Right renal pelvis (tissue), 4 donors: Measurements from ENCODE around the gene CFL2. TPM values are rescaled to one million over a fixed set of nuclear protein-coding genes. Genes with fewer than 3 reads are reported as not detected.
"Not testable (repeated sequence)": the region's sequence is repeated elsewhere in the genome, so short reads cannot be mapped to it uniquely, and the experiment has no call there.

Experiments used
- DNase-seq, 4 donors: peaks; one replicate each; pipeline ENCODE4 v3.0.0-alpha.2; 2013; ENCODE audit warnings: low read depth in 4 of 4, low spot score in 3 of 4, missing footprints in 1 of 4
- polyA plus RNA-seq, 4 donors: library from polyadenylated mRNA; unstranded; fragments of 120-200 nt; gene quantifications; one replicate each; pipeline ENCODE4 v1.2.1, GENCODE V29; 2013; ENCODE audit not compliant: insufficient read length in 4 of 4

The CFL2 gene
- polyA plus RNA-seq, 4 donors: 61.1 to 82.4 (median 78.0) TPM

DNA sequence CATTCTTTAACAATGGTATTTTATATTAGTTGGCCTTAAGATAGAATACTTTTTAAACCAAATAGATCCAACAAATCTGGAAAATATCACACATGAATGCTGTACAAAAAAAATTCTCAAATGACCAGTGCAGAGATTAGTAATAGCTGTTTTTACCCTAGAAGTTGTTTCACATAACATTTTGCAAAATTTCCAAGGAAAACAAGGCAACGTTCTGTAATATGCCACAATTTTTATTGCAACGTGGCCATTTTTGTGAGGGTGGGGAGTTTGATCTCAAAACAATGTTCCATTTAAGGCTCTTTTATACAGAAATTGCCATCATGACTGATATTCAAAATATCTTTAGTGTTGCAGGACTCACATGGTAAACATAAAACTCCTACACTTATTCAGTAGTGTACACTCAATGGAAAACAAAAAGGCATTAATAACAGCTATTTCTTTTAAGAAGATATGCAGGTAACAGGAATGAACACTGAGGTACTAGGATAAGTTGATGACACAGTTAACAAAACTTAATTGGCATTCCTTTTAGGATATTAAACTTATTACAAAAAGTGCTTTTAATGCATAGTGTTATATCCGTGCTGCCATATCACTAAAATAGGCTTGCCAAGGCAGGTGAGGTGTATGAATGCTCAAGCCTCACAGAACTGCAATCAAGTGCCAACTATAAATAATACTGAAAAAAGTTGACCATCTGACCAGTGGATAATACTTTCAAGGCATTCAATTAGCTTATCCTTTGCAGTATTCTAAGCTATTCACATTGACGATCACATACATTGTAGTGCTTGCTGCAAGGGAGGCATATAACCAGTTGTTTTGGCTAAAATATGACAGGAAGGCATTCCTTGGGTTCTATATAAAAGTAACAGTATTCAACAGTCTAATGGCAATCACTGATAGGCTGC lies 2.3 kb downstream of the CFL2 start:
- DNase-seq: no peak

DNA sequence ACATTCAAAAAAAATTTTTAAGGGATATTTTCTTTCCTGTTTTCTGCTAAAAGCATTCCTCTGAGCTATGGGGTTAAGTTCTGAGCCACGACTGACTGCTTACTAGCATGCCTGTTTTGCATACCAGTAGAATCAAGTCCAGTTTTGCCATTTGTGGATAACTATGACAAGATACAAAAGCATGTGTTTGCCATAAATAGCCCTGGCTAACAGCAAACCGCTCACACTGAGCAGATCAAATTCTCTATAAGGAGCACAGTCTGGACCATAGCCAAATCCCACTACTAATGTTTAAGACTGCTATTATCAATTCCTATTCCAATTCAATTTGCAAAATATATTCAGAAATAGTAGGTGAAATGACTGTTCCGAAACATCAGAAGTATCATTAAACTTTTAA lies 3.2 kb downstream of the CFL2 start:
- no peak for DNase-seq

GRCh38 chr14:34710744-34711143 lies 3.6 kb downstream of the CFL2 start:
- no peak for DNase-seq

DNA sequence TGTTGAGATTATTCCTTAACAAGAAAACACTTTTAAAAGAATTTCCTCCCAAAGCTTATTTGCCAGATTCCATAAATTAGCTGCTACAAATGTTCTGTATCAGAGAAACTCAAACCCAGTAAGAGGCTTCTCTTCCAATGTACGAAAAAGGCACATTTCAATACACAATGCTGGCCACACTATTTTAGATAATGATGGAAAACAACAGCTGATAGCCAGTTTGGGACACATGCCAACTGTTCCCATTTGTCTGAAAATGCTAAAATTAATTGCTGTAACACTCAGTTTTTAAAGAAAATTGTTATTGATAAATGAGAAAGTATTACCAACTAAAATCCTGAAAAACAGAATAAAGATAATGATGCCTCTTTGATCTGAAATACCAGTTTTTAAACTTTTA lies 4.4 kb downstream of the CFL2 start:
- no peak for DNase-seq

- DNase-seq: no peak
Measured at GRCh38 chr14:34707722-34708121, 6.7 kb downstream of the CFL2 start.

- DNase-seq: no peak
Measured at GRCh38 chr14:34701808-34702207, 12.6 kb downstream of the CFL2 start.

GRCh38 chr14:34700622-34701130 lies 13.7 kb downstream of the CFL2 start:
- DNase-seq: no peak

GRCh38 chr14:34699873-34700621 lies 14.3 kb downstream of the CFL2 start:
- DNase-seq: no peak

DNA sequence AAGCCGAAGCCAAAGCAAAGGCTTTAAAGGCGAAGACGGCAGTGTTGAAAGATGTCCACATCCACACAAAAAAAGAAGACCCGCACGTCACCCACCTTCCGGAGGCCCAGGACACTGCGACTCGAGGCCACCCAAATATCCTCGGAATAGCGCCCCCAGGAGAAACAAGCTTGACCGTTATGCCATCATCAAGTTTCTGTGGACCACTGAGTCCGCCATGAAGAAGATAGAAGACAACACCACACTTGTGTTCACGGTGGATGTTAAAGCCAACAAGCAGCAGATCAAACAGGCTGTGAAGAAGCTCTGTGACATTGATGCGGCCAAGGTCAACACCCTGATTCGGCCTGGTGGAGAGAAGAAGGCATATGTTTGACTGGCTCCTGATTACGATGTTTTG lies 20.2 kb downstream of the CFL2 start:
- not testable (repeated sequence) for DNase-seq

- DNase-seq: no peak
Measured at GRCh38 chr14:34693228-34693939, 21.0 kb downstream of the CFL2 start.

DNA sequence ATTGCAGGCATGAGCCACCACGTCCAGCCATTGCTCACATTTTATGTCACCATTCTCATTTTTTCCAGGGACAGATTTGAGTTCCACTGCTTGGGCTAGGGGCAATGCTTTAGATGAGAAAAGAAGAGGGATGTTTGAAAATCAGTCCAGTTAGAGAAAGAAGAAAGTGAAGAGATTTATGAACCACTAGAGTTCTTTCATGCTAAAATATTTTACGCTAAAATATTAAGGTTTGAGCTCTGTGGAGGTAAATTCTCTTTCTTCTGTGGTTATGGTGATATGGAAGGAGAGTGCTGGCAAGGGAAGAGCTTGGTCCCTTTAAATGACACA lies 21.5 kb downstream of the CFL2 start:
- no peak for DNase-seq

- no peak for DNase-seq
Measured at GRCh38 chr14:34692348-34692747, 22.0 kb downstream of the CFL2 start.

- no peak for DNase-seq
Measured at GRCh38 chr14:34691206-34691605, 23.2 kb downstream of the CFL2 start.

GRCh38 chr14:34688470-34689206 lies 25.8 kb downstream of the CFL2 start:
- DNase-seq: no peak

DNA sequence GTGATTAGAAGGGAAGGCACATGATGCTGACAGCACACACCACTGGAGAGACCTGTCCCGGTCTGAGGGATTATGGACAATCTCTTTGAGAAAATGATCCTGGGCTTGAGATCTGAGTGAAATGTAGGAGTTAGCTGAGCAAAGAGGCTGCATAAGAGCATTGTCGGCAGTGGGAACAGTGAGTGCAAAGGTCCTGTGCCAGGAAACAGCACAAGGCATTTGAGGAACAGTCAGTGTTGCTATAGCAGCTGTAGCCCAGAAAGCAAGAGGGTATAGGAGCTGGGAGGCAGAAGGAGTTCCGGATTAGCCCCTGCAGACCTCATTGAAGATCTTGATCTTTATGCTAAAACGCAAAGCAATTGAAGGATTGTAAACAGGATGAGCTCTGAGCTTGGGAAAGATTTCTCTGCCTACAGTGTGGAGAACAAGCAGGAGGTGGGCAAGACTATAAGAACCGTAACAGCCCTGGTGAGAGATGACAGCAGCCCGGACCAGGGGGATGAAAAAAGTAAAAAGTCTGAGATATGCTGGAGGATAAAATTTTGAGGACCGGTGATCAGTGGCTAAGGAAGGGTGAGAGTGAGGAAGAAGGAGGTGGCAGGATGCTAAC lies 28.5 kb downstream of the CFL2 start:
- no peak for DNase-seq

- DNase-seq: no peak
Measured at GRCh38 chr14:34684578-34684977, 29.8 kb downstream of the CFL2 start.

- no peak for DNase-seq
Measured at GRCh38 chr14:34682787-34683321, 31.5 kb downstream of the CFL2 start.

GRCh38 chr14:34680806-34681479 lies 33.5 kb downstream of the CFL2 start:
- no peak for DNase-seq

DNA sequence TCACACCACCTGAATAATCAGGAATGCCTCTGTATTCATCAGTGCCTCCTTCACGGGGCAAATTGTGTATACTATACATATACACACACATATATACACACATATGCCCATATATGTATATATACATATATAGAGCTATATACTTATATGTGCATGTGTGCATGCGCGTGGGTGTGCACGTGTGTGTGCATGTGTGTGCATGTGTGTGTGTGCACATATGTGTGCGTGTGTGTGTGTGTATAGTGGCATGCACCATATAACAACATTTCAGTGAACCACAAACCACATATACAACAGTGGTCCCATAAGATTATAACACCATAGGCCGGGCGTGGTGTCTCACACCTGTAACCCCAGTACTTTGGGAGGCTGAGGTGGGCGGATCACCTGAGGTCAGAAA lies 35.7 kb downstream of the CFL2 start:
- no peak for DNase-seq
